CD4-positive, CD25-positive, alpha-beta regulatory T cell (primary cell): ENCODE measurements around the gene TARS3. TPM values are rescaled to one million over a fixed set of nuclear protein-coding genes. Genes with fewer than 3 reads are reported as not detected.

Experiments
- ATAC-seq, 2 donors: fragments of 150-1000 bp; cut with Tn5 transposase; one replicate each; pipeline ENCODE4 v1.10.0; 2021; ENCODE audit warnings: low read depth in 2 of 2, moderate number of reproducible peaks in 2 of 2, moderate library complexity in 1 of 2
- DNase-seq, 3 donors: peaks; one replicate each; pipeline versions ENCODE4 v3.0.0 to v3.0.0-alpha.2; 2012 to 2022; ENCODE audit warnings: mixed read lengths in 1 of 3
- H3K27ac ChIP-seq: one replicate; pipeline ENCODE4 v1.7.0; 2013; ENCODE audit warnings: mild to moderate bottlenecking, low read length; ENCODE audit not compliant: insufficient read depth, poor library complexity, severe bottlenecking
- H3K27me3 ChIP-seq: one replicate; pipeline ENCODE4 v1.7.0; 2013; ENCODE audit warnings: low read length; ENCODE audit not compliant: control insufficient read depth, insufficient read depth
- H3K36me3 ChIP-seq: one replicate; pipeline ENCODE4 v1.7.0; 2013; ENCODE audit warnings: mild to moderate bottlenecking, low read length, moderate library complexity; ENCODE audit not compliant: control insufficient read depth, insufficient read depth
- H3K4me1 ChIP-seq: 2 replicates; pipeline ENCODE4 v1.7.0; 2013; ENCODE audit warnings: mild to moderate bottlenecking, low read length; ENCODE audit not compliant: insufficient read depth, control insufficient read depth, poor library complexity, severe bottlenecking
- H3K4me3 ChIP-seq: one replicate; pipeline ENCODE4 v1.7.0; 2013; ENCODE audit warnings: low read depth, mild to moderate bottlenecking, low read length, moderate library complexity
- H3K9me3 ChIP-seq, 2 experiments: 1 replicate in 1 of 2; 2 replicates in 1 of 2; pipeline ENCODE4 v1.7.0; 2013; ENCODE audit warnings: low read length in 2 of 2, mild to moderate bottlenecking in 1 of 2, moderate library complexity in 1 of 2; ENCODE audit not compliant: control insufficient read depth in 2 of 2
- H3K27ac Mint-ChIP-seq, 3 donors: one replicate each; pipeline ENCODE4 v1.8.0; 2020 to 2022; ENCODE audit warnings: mild to moderate bottlenecking in 3 of 3, mixed read lengths in 3 of 3, moderate library complexity in 2 of 3
- H3K27me3 Mint-ChIP-seq: one replicate; pipeline ENCODE4 v1.8.0; 2022; ENCODE audit warnings: mild to moderate bottlenecking, mixed read lengths
- H3K36me3 Mint-ChIP-seq: one replicate; pipeline ENCODE4 v1.8.0; 2020; ENCODE audit warnings: mixed read lengths
- H3K4me1 Mint-ChIP-seq, 4 donors: one replicate each; pipeline ENCODE4 v1.8.0; 2020 to 2022; ENCODE audit warnings: mixed read lengths in 4 of 4, mild to moderate bottlenecking in 1 of 4
- H3K4me3 Mint-ChIP-seq, 4 donors: one replicate each; pipeline ENCODE4 v1.8.0; 2020 to 2022; ENCODE audit warnings: mild to moderate bottlenecking in 4 of 4, mixed read lengths in 4 of 4, moderate library complexity in 3 of 4
- H3K9me3 Mint-ChIP-seq, 7 donors: one replicate each; pipeline ENCODE4 v1.8.0; 2020 to 2022; ENCODE audit warnings: mixed read lengths in 7 of 7, mild to moderate bottlenecking in 3 of 7, moderate library complexity in 2 of 7
- polyA plus RNA-seq, 4 donors: library from polyadenylated mRNA; unstranded; fragments of 300-500 nt; fragmentation: Illumina TruSeq; gene quantifications; one replicate each; pipeline ENCODE4 v1.2.3, GENCODE V29; 2021
- total RNA-seq: library from RNA; stranded (reverse); gene quantifications from one replicate; pipeline ENCODE4 v1.2.3, GENCODE V29; 2022

The TARS3 gene
- total and polyA plus RNA-seq, 5 donors from 2014 or later, result 6.5 to 15.9 (median 9.1) TPM

DNA sequence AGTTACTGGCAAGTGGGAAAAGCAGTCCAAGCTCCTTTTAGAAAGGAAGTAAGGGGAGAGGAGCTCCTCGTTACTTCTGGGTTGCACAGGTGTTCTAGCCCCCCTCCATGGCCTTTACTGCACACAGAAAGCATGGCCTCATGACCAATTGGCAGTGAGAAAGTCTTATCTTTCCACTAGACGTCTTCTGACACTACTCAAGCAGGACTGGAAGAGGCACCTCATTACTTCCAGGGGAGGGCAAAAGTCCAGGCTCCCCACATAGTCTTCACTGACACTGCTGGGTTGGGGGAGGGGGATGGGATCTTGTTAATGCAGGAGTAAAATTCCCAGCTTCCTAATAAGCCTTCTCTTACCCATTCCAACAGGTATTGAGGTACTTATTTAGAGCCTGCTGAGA is 44.5 kb downstream of the TARS3 start:
- peaks cover 0 to 1% (median 0%) of the 10 kb centered on the region in 7 donors for H3K9me3 Mint-ChIP-seq
- H3K4me3 Mint-ChIP-seq, result no peak overlapping the region
- Histone ChIP-seq H3K27me3 (no peaks in the 10 kb centered on the region), H3K9me3 (no peaks in the 10 kb centered on the region), H3K27ac (no peak overlapping the region), H3K4me3 (no peak overlapping the region), H3K36me3 (peaks cover 56% of the 10 kb centered on the region), H3K4me1 (no peaks in the 10 kb centered on the region)
- DNase-seq (no peak), ATAC-seq (no peak)
- H3K4me1 Mint-ChIP-seq, result peaks cover 0 to 3% (median 0%) of the 10 kb centered on the region in 4 donors
- peaks cover 69% of the 10 kb centered on the region for H3K36me3 Mint-ChIP-seq
- peak overlapping the region; percentile 11 to 47 (median 27) for H3K27ac Mint-ChIP-seq
- H3K27me3 Mint-ChIP-seq, result no peaks in the 10 kb centered on the region

DNA sequence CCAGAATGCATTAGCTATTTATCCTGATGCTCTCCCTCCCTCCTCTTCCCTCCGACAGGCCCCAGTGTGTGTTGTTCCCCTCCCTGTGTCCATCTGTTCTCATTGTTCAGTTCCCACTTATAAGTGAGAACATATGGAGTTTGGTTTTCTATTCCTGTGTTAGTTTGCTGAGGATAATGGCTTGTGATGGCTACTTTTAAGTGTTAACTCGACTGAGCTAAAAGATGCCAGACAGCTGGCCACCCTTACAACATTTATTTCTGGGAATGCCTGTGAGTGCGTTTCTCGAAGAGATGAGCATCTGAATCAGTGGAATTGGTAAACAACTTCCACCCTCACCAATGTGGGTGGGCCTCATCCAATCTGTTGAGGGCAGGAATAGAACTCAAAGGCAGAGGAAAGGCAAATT is 47.3 kb downstream of the TARS3 start:
- H3K4me1 ChIP-seq, result no peaks in the 10 kb centered on the region
- peaks cover 54% of the 10 kb centered on the region for H3K36me3 ChIP-seq
- no peak overlapping the region for H3K4me3 ChIP-seq
- H3K27me3 ChIP-seq, result no peaks in the 10 kb centered on the region
- no peaks in the 10 kb centered on the region for H3K9me3 ChIP-seq
- Mint-ChIP-seq H3K36me3 (peaks cover 63% of the 10 kb centered on the region), H3K27ac (no peak overlapping the region), H3K9me3 (no peaks in the 10 kb centered on the region), H3K4me3 (no peak overlapping the region), H3K4me1 (peaks cover 0 to 3% (median 0%) of the 10 kb centered on the region in 4 donors), H3K27me3 (no peaks in the 10 kb centered on the region)
- ATAC-seq, result no peak
- H3K27ac ChIP-seq, result no peak overlapping the region
- no peak for DNase-seq

DNA sequence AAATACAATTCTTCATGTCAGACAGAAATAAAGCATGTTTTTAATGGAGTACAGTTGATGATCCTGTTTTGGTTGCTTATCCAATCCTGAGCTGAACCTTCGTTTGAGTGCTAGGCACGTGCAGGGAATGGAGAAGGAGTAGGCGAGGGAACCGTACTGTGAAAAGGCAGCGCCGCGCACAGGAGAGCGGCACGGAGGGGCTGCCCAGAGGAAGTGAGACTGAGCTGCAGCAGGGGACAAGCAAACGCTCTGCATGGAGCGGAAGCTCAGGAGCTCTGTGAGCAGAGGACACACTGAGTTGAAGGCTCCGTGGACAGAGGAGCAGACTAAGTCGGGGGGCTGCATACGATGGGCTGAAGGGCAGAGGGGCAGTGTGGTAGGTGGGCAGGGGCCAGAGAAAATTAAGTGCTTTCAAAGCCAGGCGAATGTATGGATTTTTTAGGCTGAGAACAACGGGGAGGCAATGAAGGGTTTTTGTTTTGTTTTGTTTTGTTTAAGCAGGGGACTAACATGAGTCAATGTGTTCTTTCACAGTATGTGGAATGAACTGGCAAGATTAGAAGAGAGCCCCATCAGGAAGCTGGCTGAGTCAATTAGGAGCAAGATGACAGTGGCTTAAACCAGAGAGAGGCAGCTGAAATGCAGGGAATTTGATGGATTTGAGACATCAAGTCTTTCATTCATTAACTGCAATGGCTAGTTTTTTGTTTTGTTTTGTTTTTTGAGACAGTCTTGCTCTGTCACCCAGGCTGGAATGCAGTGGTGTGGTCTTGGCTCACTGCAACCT is 48.3 kb downstream of the TARS3 start:
- no peaks in the 10 kb centered on the region for H3K9me3 Mint-ChIP-seq
- no peaks in the 10 kb centered on the region for H3K27me3 Mint-ChIP-seq
- Histone ChIP-seq H3K27me3 (no peaks in the 10 kb centered on the region), H3K4me3 (no peak overlapping the region), H3K27ac (no peak overlapping the region), H3K9me3 (no peaks in the 10 kb centered on the region), H3K4me1 (no peaks in the 10 kb centered on the region), H3K36me3 (peaks cover 60% of the 10 kb centered on the region)
- H3K4me1 Mint-ChIP-seq, result peaks cover 0 to 3% (median 0%) of the 10 kb centered on the region in 4 donors
- no peak overlapping the region for H3K4me3 Mint-ChIP-seq
- peaks cover 63% of the 10 kb centered on the region for H3K36me3 Mint-ChIP-seq
- peak overlapping the region in 2 of 3 donors; percentile 34 to 38 for H3K27ac Mint-ChIP-seq
- ATAC-seq (no peak), DNase-seq (no peak)

GRCh38 chr15:101675015-101675414 is 49.3 kb downstream of the TARS3 start:
- peaks cover 62% of the 10 kb centered on the region for H3K36me3 ChIP-seq
- no peak for DNase-seq

GRCh38 chr15:101672298-101672697 is 52.0 kb downstream of the TARS3 start:
- H3K4me3 Mint-ChIP-seq, result no peak overlapping the region
- peaks cover 0 to 1% (median 0%) of the 10 kb centered on the region in 7 donors for H3K9me3 Mint-ChIP-seq
- H3K36me3 Mint-ChIP-seq, result peaks cover 65% of the 10 kb centered on the region
- H3K27me3 Mint-ChIP-seq, result no peaks in the 10 kb centered on the region
- ATAC-seq (no peak), DNase-seq (no peak)
- no peaks in the 10 kb centered on the region for H3K4me1 ChIP-seq
- no peak overlapping the region for H3K4me3 ChIP-seq
- H3K9me3 ChIP-seq, result no peaks in the 10 kb centered on the region
- H3K27ac ChIP-seq, result no peak overlapping the region
- peaks cover 62% of the 10 kb centered on the region for H3K36me3 ChIP-seq
- no peaks in the 10 kb centered on the region for H3K27me3 ChIP-seq
- H3K27ac Mint-ChIP-seq, result no peak overlapping the region
- H3K4me1 Mint-ChIP-seq, result peaks cover 0 to 3% (median 0%) of the 10 kb centered on the region in 4 donors

More at GRCh38 chr15:101675015-101675414, 49.3 kb downstream of the TARS3 start:
- ATAC-seq, result no peak
- Mint-ChIP-seq H3K4me3 (no peak overlapping the region), H3K9me3 (no peaks in the 10 kb centered on the region), H3K36me3 (peaks cover 63% of the 10 kb centered on the region), H3K27me3 (no peaks in the 10 kb centered on the region), H3K4me1 (peaks cover 0 to 3% (median 0%) of the 10 kb centered on the region in 4 donors), H3K27ac (no peak overlapping the region)
- H3K4me1 ChIP-seq, result no peaks in the 10 kb centered on the region
- no peak overlapping the region for H3K4me3 ChIP-seq
- H3K9me3 ChIP-seq, result no peaks in the 10 kb centered on the region
- no peaks in the 10 kb centered on the region for H3K27me3 ChIP-seq
- H3K27ac ChIP-seq, result no peak overlapping the region

GRCh38 chr15:101669744-101670143 is 54.5 kb downstream of the TARS3 start:
- DNase-seq, result no peak
- Mint-ChIP-seq H3K27me3 (no peaks in the 10 kb centered on the region), H3K27ac (no peak overlapping the region), H3K9me3 (peaks cover 0 to 1% (median 0%) of the 10 kb centered on the region in 7 donors), H3K4me3 (no peak overlapping the region), H3K36me3 (peaks cover 60% of the 10 kb centered on the region), H3K4me1 (peaks cover 0 to 6% (median 1%) of the 10 kb centered on the region in 4 donors)
- H3K4me1 ChIP-seq, result no peaks in the 10 kb centered on the region
- no peak for ATAC-seq
- H3K27ac ChIP-seq, result no peak overlapping the region
- no peaks in the 10 kb centered on the region for H3K9me3 ChIP-seq
- peaks cover 43% of the 10 kb centered on the region for H3K36me3 ChIP-seq
- no peak overlapping the region for H3K4me3 ChIP-seq
- H3K27me3 ChIP-seq, result no peaks in the 10 kb centered on the region

- ATAC-seq (no peak), DNase-seq (no peak)
- Mint-ChIP-seq H3K27ac (no peak overlapping the region), H3K9me3 (peaks cover 0 to 1% (median 0%) of the 10 kb centered on the region in 7 donors), H3K4me3 (no peak overlapping the region), H3K4me1 (peaks cover 0 to 8% (median 1%) of the 10 kb centered on the region in 4 donors), H3K27me3 (no peaks in the 10 kb centered on the region), H3K36me3 (peaks cover 45% of the 10 kb centered on the region)
- no peaks in the 10 kb centered on the region for H3K27me3 ChIP-seq
- no peak overlapping the region for H3K4me3 ChIP-seq
- no peaks in the 10 kb centered on the region for H3K4me1 ChIP-seq
- no peaks in the 10 kb centered on the region for H3K9me3 ChIP-seq
- no peak overlapping the region for H3K27ac ChIP-seq
- H3K36me3 ChIP-seq, result peaks cover 28% of the 10 kb centered on the region
These were observed 56.4 kb downstream of the TARS3 start for GRCh38 chr15:101667881-101668280.
